ENCODE measurements around the gene SNED1.

Gene SNED1

DNA sequence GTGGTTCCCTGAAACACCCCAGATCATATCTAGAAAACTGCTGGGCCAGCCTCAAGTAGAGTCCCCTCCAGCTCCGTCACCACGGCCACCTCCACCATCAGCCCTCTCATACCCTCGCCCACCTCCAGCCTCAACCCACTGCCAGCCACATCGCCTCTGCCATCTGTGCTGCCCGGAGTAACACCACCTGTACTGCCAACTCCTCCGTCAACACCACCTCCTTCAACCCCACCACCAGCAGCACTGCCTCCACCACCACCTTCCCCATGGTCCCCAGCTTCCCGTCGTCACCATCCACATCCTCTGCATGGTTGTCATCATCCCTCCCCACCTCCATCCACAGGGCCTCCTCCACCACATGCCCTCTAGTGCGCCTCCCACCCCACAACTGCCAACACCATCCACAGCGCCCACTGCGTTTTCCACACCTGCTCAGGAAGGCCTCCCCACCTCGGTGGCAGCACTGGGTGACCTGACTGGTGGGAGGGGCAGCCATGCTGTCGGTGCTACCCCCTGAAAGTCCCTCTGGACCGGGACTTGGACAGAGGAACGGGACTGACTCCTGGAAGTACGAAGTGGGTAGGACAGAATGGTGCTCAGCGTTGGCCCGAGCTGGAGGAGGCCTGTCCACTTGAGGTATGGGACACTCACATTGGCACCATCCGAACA is 1.6 kb downstream of the SNED1 start:
- Histone ChIP-seq H3K27me3 (ENCODE audit: control insufficient read depth, low read length) (no peaks in the 10 kb centered on the region), H3K27ac (ENCODE audit: low read depth, low read length) (no peak overlapping the region), H3F3A (ENCODE audit: control insufficient read depth, insufficient read depth) (no peaks in the 10 kb centered on the region), H3K9me3 (ENCODE audit: control insufficient read depth, insufficient read depth, low read length) (peaks cover 15% of the 10 kb centered on the region), H3K36me3 (ENCODE audit: control insufficient read depth, low read length) (no peaks in the 10 kb centered on the region), H3K4me3 (ENCODE audit: low read length) (no peak overlapping the region), H3K9me2 (replicated peaks; ENCODE audit: control insufficient read depth, low read length) (no peaks in the 10 kb centered on the region), H3K4me1 (ENCODE audit: control insufficient read depth, low read length) (no peaks in the 10 kb centered on the region), H4K20me1 (ENCODE audit: control insufficient read depth, insufficient read depth, low read depth, low read length) (no peaks in the 10 kb centered on the region), H3K79me2 (ENCODE audit: control insufficient read depth, low read length) (no peaks in the 10 kb centered on the region), H3K4me2 (ENCODE audit: low read length) (no peak overlapping the region)
- no peak for TF ChIP-seq EZH2phosphoT487 (IDR thresholded peaks at IDR 0.05; ENCODE audit: borderline replicate concordance, low read length)

DNA sequence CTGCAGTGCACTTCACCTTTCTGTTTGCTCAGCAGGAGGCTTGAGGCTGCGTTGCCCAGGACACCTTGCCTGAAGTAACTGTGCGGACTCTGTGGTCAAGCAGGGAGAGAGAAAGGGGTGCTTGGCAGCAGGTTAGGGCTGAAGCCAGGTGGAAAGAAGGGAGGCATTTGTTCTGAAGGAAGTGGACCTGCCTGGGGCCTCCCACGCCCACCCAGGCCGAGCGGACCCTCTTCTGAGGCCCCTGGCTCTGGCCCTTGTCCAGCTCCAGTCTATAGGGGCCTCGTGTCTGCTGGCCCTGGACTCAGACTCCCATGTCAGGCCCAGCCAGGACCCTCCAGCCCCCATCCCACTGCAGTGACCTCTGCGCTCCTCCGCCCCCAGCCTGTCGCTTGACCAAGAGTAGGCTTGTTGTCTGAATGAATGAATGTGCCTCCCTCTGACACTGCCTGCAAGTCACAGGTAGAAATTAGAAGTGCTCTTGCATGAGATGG is 2.5 kb downstream of the SNED1 start:
- H3F3A ChIP-seq (ENCODE audit: control insufficient read depth, insufficient read depth), result no peaks in the 10 kb centered on the region
- no peak overlapping the region for H3K4me3 ChIP-seq (ENCODE audit: low read length)
- H3K9me2 ChIP-seq (replicated peaks; ENCODE audit: control insufficient read depth, low read length), result no peaks in the 10 kb centered on the region
- no peak for TF ChIP-seq EZH2phosphoT487 (IDR thresholded peaks at IDR 0.05; ENCODE audit: borderline replicate concordance, low read length)
- TF ChIP-seq, protein P1, sequence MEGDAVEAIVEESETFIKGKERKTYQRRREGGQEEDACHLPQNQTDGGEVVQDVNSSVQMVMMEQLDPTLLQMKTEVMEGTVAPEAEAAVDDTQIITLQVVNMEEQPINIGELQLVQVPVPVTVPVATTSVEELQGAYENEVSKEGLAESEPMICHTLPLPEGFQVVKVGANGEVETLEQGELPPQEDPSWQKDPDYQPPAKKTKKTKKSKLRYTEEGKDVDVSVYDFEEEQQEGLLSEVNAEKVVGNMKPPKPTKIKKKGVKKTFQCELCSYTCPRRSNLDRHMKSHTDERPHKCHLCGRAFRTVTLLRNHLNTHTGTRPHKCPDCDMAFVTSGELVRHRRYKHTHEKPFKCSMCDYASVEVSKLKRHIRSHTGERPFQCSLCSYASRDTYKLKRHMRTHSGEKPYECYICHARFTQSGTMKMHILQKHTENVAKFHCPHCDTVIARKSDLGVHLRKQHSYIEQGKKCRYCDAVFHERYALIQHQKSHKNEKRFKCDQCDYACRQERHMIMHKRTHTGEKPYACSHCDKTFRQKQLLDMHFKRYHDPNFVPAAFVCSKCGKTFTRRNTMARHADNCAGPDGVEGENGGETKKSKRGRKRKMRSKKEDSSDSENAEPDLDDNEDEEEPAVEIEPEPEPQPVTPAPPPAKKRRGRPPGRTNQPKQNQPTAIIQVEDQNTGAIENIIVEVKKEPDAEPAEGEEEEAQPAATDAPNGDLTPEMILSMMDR (IDR thresholded peaks at IDR 0.05; ENCODE audit: low read depth, low read length, poor library complexity, severe bottlenecking), result no peak
- H3K27ac ChIP-seq (ENCODE audit: low read depth, low read length), result no peak overlapping the region
- no peaks in the 10 kb centered on the region for H3K27me3 ChIP-seq (ENCODE audit: control insufficient read depth, low read length)
- no peaks in the 10 kb centered on the region for H4K20me1 ChIP-seq (ENCODE audit: control insufficient read depth, insufficient read depth, low read depth, low read length)
- no peak overlapping the region for H3K4me2 ChIP-seq (ENCODE audit: low read length)
- H3K36me3 ChIP-seq (ENCODE audit: control insufficient read depth, low read length), result no peaks in the 10 kb centered on the region
- no peaks in the 10 kb centered on the region for H3K79me2 ChIP-seq (ENCODE audit: control insufficient read depth, low read length)
- H3K9me3 ChIP-seq (ENCODE audit: control insufficient read depth, insufficient read depth, low read length), result peaks cover 20% of the 10 kb centered on the region
- H3K4me1 ChIP-seq (ENCODE audit: control insufficient read depth, low read length), result no peaks in the 10 kb centered on the region

DNA sequence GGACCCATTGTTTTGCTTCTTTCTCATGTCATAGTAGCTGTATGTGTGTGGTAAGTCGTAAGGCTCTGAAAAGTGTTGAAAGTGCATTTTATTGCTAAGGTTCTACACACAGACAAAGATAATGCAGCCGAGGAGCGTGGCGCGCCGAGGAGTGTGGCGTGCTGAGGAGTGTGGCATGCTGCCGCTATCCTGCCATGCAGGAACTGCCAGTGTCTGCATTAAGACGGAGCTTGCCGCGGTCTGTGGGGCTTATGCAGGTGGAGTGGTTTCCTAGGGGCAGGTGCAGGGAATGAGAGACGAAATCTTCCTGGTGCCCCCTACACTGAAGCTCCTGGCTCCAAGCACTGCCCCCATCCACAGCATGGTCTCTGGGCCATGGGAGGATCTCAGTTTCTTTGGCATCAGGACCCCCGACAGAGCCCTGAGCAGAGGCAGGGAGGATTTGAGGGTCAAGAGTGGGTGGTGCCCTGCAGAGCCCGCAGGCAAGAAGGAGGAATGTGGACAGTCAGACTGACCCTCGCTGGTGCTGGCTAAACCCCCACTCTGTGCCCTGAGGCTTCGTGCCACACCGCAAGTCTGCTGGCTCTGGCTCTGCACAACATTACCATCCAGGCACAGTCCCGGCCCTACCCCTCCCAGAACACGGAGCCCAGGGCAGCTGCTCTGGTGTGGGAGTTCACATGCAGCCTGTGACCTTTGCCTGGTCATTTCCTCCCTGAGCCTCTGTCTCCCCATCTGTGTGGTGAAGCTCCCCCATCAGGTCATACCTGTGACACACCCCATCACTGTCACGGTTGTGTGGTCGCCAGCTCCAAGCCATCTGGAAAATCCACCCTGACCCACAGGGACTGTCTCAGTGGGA is 3.2 kb downstream of the SNED1 start:
- Histone ChIP-seq H3K9me2 (replicated peaks; ENCODE audit: control insufficient read depth, low read length) (no peaks in the 10 kb centered on the region), H3K27me3 (ENCODE audit: control insufficient read depth, low read length) (no peaks in the 10 kb centered on the region), H3K36me3 (ENCODE audit: control insufficient read depth, low read length) (no peaks in the 10 kb centered on the region), H3K79me2 (ENCODE audit: control insufficient read depth, low read length) (no peaks in the 10 kb centered on the region), H3K4me2 (ENCODE audit: low read length) (no peak overlapping the region), H4K20me1 (ENCODE audit: control insufficient read depth, insufficient read depth, low read depth, low read length) (no peaks in the 10 kb centered on the region), H3F3A (ENCODE audit: control insufficient read depth, insufficient read depth) (no peaks in the 10 kb centered on the region), H3K9me3 (ENCODE audit: control insufficient read depth, insufficient read depth, low read length) (peaks cover 20% of the 10 kb centered on the region), H3K4me3 (ENCODE audit: low read length) (no peak overlapping the region), H3K4me1 (ENCODE audit: control insufficient read depth, low read length) (no peaks in the 10 kb centered on the region), H3K27ac (ENCODE audit: low read depth, low read length) (no peak overlapping the region)
- TF ChIP-seq EZH2phosphoT487 (IDR thresholded peaks at IDR 0.05; ENCODE audit: borderline replicate concordance, low read length), result no peak
- TF ChIP-seq, protein P1 (IDR thresholded peaks at IDR 0.05; ENCODE audit: low read depth, low read length, poor library complexity, severe bottlenecking), result no peak

All from DOHH2 (cell line).